ENCODE data around the gene MAK.
A peak's percentile ranks its signal among the peaks of the same experiment; 100 is the strongest.

- TF ChIP-seq CTCF (IDR thresholded peaks at IDR 0.05; ENCODE audit: low read length) = peak; percentile 40
- TF ChIP-seq EZH2 (optimal IDR thresholded peaks at IDR 0.05; ENCODE audit: low read depth, low read length) = no peak
Observed at GRCh38 chr6:10847684-10848083, 9.3 kb upstream of the MAK start.

Data from MM.1S (cell line).